Measurements from ENCODE around the gene BNC1.
"Not testable (repeated sequence)": the region's sequence is repeated elsewhere in the genome, so short reads cannot be mapped to it uniquely, and the experiment has no call there.

DNA sequence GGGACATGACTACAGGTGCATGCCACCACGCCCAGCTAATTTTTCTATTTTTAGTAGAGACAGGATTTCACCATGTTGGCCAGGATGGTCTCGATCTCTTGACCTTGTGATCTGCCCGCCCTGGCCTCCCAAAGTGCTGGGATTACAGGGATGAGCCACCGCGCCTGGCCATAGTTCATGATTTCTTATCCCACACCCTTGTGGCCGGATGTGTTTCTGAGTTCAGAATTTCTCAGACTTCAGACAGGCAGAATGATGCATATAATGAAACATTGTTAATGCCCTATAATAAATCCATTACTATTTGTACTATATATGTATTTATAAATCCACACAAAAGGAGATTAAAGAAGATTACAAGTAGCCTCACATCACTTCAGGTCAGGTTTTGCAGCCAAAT is 22.3 kb downstream of the BNC1 start:
- TF ChIP-seq, protein P1, sequence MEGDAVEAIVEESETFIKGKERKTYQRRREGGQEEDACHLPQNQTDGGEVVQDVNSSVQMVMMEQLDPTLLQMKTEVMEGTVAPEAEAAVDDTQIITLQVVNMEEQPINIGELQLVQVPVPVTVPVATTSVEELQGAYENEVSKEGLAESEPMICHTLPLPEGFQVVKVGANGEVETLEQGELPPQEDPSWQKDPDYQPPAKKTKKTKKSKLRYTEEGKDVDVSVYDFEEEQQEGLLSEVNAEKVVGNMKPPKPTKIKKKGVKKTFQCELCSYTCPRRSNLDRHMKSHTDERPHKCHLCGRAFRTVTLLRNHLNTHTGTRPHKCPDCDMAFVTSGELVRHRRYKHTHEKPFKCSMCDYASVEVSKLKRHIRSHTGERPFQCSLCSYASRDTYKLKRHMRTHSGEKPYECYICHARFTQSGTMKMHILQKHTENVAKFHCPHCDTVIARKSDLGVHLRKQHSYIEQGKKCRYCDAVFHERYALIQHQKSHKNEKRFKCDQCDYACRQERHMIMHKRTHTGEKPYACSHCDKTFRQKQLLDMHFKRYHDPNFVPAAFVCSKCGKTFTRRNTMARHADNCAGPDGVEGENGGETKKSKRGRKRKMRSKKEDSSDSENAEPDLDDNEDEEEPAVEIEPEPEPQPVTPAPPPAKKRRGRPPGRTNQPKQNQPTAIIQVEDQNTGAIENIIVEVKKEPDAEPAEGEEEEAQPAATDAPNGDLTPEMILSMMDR (IDR thresholded peaks at IDR 0.05), result not testable (repeated sequence)
- TF ChIP-seq ZFX (IDR thresholded peaks at IDR 0.05; ENCODE audit: borderline replicate concordance), result not testable (repeated sequence)
